ENCODE data around the gene DPT.

GRCh38 chr1:168759077-168759476, 30.1 kb upstream of the DPT start:
- TF ChIP-seq, protein P1, sequence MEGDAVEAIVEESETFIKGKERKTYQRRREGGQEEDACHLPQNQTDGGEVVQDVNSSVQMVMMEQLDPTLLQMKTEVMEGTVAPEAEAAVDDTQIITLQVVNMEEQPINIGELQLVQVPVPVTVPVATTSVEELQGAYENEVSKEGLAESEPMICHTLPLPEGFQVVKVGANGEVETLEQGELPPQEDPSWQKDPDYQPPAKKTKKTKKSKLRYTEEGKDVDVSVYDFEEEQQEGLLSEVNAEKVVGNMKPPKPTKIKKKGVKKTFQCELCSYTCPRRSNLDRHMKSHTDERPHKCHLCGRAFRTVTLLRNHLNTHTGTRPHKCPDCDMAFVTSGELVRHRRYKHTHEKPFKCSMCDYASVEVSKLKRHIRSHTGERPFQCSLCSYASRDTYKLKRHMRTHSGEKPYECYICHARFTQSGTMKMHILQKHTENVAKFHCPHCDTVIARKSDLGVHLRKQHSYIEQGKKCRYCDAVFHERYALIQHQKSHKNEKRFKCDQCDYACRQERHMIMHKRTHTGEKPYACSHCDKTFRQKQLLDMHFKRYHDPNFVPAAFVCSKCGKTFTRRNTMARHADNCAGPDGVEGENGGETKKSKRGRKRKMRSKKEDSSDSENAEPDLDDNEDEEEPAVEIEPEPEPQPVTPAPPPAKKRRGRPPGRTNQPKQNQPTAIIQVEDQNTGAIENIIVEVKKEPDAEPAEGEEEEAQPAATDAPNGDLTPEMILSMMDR (IDR thresholded peaks at IDR 0.05; ENCODE audit: low read length): no peak
- TF ChIP-seq EZH2 (optimal IDR thresholded peaks at IDR 0.05; ENCODE audit: low read depth, low read length): no peak

Measured in MM.1S (cell line).